RPMI7951 (cell line): ENCODE results near the gene PIK3C2G. TPM values are rescaled to one million over a fixed set of nuclear protein-coding genes. Genes with fewer than 3 reads are reported as not detected.
A peak's percentile ranks its signal among the peaks of the same experiment; 100 is the strongest.

Experiments
- DNase-seq: peaks from one replicate; pipeline ENCODE4 v3.0.0-alpha.2; 2012; ENCODE audit warnings: low read depth
- total RNA-seq: library from RNA; depleted of rRNA; stranded (reverse); fragments of >200 nt; shearing (Covaris generic); gene quantifications from 2 replicates; pipeline ENCODE4 v1.2.3, GENCODE V29; 2014

Gene PIK3C2G
- total RNA-seq, 1 experiment from 2014 or later = not detected

GRCh38 chr12:18345021-18345735 is 83.9 kb downstream of the PIK3C2G start:
- DNase-seq = no peak

GRCh38 chr12:18352312-18352711 is 91.0 kb downstream of the PIK3C2G start:
- no peak for DNase-seq

DNA sequence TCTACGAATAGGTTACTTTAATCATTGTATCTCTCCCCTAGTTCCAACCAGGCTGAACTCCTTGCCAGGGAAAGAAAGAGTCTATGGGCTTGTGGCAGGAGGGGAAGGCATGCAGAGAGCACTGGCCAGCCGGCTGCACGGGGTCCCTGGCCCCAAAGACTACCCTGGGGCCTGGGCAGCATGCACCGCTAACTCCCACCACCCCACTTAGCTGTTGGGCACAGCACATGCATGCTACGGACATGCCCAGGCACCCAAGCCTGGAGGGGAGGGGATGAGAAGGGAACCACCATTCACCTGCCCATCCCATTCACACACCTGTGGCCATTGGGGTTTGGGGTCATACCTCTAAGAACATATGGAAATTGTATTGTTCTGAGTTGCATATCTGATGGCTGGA is 94.1 kb downstream of the PIK3C2G start:
- DNase-seq = no peak

- no peak for DNase-seq
Observed at GRCh38 chr12:18358077-18358476, 96.8 kb downstream of the PIK3C2G start.

DNA sequence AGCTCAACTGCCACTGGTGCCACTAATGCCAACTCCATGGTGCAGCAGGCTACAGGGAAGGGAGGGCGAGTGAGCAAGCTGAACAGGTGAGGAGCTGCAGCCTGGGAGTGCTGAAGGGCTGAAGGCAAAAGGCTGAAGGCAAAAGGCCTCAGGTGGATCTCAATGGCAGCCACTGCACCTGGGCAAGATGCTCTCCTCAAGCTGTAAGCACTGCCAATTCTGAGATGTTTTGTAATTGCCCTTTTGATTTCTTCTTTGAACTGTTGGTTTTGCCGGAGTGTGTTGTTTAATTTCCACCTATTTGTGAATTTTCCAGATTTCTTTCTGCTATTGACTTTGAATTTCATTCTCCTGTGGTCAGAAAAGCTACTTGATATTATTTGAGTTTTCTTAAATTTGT is 97.6 kb downstream of the PIK3C2G start:
- no peak for DNase-seq

GRCh38 chr12:18361433-18361832 is 100.1 kb downstream of the PIK3C2G start:
- no peak for DNase-seq

GRCh38 chr12:18363321-18363720 is 102.0 kb downstream of the PIK3C2G start:
- DNase-seq = no peak

- no peak for DNase-seq
Observed at GRCh38 chr12:18368594-18368993, 107.3 kb downstream of the PIK3C2G start.

DNA sequence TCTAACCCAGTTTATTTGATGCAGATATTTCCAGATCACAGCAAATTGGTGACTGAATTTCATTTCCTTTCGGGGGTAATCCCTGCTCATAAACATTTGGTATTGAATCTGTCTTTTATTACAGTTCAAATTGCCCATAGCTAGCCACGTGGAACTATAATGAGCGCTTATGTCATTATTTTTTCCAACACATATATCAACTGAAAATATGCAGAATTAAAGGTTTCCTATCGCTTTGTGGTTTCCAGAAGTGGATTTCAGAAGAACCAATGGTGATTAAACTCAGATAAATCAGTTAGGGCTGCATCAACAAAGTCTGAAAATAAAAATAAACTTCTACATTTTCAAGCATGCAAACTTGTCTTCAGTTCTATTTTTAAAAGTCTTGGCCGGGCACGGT is 111.9 kb downstream of the PIK3C2G start:
- no peak for DNase-seq

DNA sequence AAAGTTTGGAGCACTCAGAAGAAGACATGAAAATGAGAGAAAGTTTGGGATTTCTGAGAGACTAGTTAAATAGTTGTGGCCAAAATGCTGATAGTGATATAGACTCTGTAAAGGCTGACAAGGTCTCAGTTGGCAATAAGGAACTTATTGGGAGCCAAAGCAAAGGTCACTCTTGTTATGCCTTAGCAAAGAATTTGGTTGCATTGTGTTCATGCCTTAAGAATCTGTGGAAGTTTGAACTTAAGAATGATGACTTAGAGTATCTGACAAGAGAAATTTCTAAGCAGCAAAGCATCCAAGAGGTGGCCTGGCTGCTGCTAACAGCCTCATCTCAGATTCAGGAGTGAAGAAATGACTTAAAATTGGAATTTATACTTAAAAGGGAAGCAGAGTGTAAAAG is 113.8 kb downstream of the PIK3C2G start:
- DNase-seq = no peak

DNA sequence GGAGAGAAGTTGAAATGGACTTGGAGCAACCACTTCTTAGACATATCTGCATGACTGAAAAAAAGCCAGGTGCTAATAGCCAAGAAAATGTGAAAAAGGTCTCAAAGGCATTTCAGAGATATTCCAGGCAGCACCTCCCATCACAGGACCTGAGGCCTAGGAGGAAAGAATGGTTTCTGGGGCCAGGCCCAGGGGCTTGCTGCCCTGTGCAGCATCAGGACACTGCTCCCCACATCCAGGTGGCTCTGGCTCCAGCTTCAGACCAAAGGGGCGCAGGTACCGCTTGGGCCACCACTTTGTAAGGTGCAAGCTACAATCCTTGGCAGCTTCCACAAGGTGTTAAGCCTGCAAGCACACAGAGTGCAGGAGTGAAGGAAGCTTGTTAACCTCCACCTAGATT is 114.3 kb downstream of the PIK3C2G start:
- DNase-seq = no peak

- peak; percentile 35 for DNase-seq
Observed at GRCh38 chr12:18382236-18382885, 121.0 kb downstream of the PIK3C2G start.

- DNase-seq = peak; percentile 62
Observed at GRCh38 chr12:18383203-18383602, 121.9 kb downstream of the PIK3C2G start.

DNA sequence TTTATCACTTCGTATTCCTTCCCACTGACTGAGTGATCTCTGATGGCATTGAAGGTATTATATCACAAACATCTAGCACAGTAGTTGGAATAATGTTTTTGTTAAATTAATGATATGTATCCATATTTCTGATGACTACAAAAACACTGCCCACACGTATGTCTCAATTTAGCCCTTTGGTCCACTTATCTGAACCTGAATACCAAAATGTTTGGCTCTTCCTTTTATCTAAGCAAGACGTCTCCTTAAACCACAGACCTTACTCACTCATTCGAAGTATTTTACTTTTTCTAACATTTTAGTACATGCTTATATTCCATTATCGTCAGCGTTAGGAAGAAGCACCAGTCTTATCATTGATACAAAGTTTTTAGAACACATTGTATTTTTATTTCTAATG is 126.4 kb downstream of the PIK3C2G start:
- no peak for DNase-seq

DNA sequence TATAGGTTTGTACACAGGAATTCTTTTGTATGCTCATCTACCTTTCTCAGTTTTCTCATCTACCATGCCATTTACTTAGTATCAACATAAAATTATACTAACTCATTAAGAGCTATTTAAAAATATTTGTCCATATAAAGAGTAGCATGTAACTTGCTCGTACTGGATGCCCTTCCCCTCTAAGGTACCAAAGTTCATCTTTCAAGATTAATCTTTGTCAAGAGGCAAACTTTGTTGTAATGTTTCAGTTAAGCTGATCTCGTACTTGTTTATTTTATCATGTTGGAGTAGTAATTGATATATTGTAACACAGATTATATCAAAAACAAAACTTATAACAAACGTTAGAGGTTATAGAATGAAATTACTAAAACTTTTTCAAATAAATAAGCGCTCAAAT is 128.5 kb downstream of the PIK3C2G start:
- no peak for DNase-seq

- no peak for DNase-seq
Observed at GRCh38 chr12:18391151-18391550, 129.8 kb downstream of the PIK3C2G start.

DNA sequence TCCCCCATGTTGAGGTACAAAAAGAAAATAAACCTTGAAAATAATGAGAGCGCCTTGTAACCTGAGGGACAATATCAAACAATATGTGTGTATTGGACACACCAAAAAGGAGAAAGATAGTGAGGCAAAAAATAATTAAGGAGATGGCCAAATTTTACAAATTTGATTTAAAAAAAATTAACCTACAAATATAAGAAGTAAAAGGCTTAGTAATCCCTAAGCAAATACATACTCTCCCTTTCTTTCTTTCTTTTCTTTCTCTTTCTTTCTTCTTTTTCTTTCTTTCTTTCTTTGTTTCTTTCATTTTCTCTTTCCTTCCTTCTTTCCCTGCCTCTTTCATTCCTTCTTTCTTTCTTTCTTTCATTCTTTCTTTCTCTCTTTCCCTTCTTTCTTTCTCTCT is 133.4 kb downstream of the PIK3C2G start:
- no peak for DNase-seq

GRCh38 chr12:18400186-18400585 is 138.9 kb downstream of the PIK3C2G start:
- peak; percentile 5 for DNase-seq

GRCh38 chr12:18402872-18403611 is 141.7 kb downstream of the PIK3C2G start:
- no peak for DNase-seq

- no peak for DNase-seq
Observed at GRCh38 chr12:18411453-18411852, 150.1 kb downstream of the PIK3C2G start.

GRCh38 chr12:18414671-18415070 is 153.4 kb downstream of the PIK3C2G start:
- DNase-seq = no peak

DNA sequence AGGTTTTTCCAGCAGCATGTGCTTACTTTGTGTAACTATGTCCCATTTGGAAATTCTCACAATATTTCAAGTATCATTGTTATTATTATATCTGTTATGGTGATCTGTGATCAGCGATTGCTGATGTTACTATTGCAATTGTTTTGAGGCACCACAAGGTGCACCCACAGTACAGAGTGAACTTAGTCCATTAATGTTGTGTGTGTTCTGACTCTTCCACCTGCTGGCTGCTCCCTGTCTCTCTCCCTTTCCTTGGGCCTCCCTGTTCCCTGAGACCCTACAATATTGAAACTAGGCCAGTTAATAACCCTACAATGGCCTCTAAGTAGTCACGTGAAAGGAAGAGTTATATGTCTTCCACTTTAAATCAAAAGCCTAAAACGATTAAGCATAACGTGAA is 153.9 kb downstream of the PIK3C2G start:
- no peak for DNase-seq

- DNase-seq = no peak
Observed at GRCh38 chr12:18416412-18416811, 155.1 kb downstream of the PIK3C2G start.
